ENCODE measurements around the gene RGS6.

- TF ChIP-seq CTCF (IDR thresholded peaks at IDR 0.05) (no peak), POLR2A (IDR thresholded peaks at IDR 0.05) (no peak)
Measured at GRCh38 chr14:72341237-72341636, 409.0 kb downstream of the RGS6 start.
